Activated T-cell treated with anti-CD3 and anti-CD28 coated beads, Interleukin-2, amount 50 U/mL, for 48 hours (primary cell): ENCODE data around the gene FILIP1.

Experiments
- DNase-seq, 2 experiments: peaks; one replicate each; pipeline ENCODE4 v3.0.0-alpha.2; 2020

The FILIP1 gene

DNA sequence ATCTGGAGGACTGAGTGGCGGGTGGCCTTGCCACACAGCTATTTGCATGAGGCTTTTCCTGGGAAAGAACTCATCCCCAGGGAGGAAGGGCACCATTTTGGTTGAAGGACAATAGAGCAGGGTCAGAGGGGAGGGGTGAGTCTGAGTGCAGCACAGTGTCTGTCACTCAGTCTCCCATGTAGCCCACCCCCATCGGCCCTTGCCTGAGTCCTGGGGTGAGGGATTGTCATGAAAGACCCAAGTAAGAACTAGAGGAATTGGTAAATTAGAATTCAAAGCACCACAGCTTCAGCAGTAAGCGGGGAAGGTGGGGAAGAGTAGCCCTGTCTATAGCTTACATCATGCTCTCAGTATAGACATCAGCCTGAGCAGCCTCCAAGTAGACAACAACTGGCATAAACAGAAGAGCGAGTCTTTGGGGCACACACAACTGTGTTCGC, 118.6 kb downstream of the FILIP1 start:
- DNase-seq = no peak

DNA sequence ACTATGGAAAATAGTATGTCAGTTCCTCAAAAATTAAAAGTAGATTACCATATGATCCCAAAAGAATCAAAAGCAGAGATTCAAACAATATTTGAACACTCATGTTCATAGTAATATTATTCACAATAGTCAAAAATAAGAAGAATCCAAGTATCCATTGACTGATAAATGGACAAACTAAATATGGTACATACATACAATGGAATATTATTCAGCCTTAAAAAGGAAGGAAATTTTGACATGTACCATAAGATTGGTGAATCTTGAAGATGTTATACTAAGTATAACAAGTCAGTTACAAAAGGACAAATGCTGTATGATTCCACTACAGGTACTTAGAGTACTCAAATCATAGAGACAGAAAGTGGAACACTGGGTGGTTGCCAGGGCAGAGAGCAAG, 120.7 kb downstream of the FILIP1 start:
- no peak for DNase-seq

DNA sequence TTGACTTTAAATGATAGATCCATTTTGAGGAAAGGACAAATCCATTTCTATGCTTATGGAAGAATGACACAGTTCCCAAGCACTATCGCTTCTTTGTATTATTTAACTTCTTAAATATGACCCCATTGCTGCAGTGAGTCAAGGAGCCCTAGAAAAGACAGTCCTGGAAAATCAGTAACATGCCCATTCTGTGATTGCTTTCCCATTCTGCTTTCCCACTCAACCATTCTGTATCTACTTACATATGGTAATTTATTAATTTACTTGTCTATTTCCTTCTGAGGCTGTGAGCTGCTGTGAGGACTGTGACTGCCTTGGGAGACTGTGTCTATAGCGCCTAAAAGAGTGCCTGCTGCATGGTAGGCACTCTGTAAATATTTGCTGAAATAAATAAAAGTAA, 123.6 kb downstream of the FILIP1 start:
- no peak for DNase-seq

DNA sequence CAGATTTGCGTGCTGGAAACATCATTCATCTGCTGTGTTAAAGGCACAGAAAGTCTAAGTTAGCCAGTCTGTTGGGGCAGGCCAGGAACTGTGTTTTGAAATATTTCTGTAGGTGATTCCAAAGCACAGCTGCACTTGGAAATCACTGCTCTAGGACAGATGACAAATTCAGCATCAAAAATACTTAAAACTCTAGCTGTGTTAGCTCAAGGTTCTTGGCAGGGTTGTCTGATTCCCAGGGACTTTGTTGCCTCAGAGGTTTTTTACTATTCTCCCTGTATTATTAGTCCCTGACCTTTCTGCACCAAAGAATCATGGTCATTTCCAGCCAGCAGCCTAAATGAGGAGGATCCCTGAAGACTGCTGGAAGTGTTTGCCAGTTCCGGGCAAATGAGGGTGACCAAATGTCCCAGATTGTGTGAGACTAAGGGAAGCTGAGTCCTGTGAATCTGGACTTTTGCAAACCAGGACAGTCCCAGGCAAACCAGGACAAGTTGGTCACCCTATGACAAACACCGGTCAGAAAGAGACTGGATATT, 124.7 kb downstream of the FILIP1 start:
- DNase-seq = no peak

DNA sequence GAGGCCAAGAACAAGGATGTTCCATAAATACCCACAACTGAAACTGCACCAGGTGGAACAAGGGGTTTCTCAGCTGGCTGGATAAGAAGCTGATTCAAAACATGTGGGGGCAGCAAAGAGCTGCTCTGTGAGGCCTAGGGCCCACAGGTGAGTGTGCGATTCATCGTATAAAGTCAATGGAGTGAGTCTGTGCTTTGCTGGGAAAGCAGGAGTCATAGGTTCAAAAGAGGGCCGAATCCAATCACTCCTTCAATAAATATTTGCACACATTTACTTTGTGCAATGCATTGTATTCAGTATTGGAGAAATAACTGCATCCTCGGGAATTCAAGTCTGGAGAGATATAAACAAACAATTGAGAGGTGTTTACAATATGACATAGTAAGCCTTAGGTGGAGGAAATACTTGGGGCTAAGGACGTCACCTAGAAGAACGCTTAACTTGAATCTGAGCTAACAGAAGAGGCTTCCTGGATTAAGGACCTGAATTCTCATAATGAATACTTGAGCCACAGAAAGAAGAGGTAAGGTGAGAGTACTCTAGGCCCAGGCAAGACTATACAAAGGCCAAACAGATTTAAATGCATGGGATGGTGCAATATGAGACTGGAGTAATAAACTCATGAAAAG, 125.3 kb downstream of the FILIP1 start:
- DNase-seq = no peak

DNA sequence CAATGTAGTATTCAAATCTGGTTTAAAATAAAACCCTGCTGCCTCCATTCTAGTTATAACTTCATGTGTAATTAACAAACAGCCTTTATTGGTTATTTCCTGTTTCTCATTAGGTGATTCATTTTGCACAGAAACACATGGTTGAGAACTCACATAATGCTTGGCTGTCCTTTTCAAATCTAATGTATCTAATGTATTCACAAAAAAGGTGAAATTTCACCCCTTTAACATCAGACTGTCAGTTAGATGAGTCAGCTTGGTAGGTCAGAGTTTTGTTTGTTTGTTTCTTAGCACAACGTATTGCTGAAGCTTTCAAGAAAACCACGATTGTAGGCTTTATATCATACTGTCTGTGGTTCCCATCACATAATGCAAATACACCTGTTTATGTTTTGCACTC, 130.3 kb downstream of the FILIP1 start:
- no peak for DNase-seq

DNA sequence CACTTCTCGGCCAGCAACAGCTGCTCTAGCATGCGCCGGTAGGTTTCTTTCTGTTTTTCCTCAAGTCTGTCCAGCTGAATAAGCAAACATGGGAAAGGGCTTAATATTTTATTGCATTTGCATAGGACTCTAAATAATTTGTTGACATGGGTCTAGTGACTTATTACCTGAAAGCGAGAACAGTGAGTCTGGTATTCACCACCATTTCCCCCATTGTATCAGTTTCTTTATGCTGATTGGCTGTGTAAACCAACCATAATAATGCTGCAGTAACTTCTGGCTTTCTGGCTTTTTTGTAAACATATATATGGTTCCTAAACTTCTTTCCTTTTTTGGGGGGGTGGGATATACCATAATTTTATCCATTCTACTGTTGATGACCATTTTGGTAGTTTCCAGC, 140.0 kb downstream of the FILIP1 start:
- no peak for DNase-seq

DNA sequence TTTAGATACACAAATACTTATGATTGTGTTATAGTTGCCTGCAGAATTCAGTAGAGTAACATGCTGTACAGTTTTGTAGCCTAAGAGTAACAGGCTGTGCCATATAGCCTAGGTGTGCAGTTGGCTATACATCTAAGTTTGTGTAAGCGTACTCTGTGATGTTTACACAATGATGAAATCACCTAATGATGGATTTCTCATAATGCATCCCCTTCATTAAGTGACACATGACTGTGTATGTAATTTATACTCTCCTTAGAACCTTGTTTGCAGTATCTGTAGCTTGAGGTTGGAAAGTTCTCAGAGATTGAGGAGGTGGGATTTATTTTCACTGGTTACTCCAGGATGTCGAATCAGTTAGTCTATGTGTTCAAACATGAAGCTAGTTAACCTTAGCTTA, 142.0 kb downstream of the FILIP1 start:
- no peak for DNase-seq

DNA sequence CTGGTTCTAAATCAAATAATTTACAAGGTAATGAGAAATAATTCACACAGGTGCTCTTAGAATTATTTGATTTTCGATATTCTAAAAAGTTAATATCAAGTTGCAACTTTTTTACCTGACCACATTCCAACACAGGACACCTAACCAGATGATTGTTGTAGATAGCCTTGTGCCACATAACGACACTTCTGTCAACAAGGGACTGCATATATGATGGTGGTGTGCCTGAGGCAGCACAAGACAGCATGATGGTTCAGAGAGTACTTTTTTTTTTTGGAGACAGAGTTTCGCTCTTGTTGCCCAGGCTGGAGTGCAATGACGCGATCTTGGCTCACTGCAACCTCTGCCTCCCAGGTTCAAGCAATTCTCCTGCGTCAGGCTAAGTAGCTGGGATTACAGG, 142.8 kb downstream of the FILIP1 start:
- DNase-seq = no peak

DNA sequence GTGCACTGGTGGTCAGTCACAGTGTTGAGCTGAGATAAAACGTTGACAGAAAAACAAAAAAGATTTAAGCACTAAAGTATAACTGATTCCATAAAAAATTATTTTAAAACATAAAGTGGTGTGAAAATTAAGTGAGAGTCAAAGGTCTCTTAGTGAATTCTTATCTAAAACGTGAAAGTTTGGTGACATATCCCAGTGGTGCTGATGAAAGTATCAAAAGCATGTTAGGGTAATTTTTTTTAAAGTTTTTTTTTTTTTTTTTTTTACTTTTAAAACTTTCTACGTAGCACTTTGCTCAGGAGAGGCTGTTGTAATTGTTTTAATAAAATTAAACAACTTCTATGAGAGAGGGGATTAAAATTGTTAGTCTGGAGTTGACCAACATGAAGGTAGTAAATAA, 143.4 kb downstream of the FILIP1 start:
- DNase-seq = no peak

DNA sequence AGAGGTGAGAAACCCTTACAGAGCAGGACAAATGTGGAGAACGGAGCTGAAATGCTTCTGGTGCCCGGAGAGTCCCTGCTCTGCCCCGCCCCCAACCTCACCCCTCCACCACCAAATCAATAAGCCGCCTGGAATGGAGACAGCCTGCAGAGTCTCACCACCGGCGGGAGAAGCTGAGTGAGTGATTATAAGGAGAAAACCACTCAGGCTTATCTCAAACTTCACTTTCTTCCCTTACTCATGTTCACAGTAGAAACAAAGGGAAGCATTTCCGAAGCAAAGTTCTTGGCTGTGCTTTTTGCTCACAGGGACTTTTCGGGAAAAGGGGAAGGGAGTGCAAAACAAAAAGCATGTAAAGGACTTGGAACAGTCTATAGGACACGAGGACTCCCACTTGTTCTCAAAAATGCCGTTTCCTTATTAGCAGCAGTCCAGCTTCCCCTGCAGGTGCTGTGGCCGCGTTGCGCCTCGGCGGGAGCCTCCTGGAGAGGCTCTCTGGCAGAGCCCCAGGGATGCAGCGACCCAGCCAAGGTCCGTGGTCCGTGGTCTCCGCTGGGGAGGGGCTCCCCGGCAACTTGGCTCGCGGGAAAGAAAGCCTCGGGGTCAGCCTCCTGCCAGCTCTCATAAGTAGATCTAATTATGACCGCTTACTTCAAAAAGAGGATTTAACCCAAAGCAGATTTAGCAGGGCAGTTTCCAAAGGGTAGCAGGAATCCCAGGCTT, 144.2 kb downstream of the FILIP1 start:
- DNase-seq = no peak

DNA sequence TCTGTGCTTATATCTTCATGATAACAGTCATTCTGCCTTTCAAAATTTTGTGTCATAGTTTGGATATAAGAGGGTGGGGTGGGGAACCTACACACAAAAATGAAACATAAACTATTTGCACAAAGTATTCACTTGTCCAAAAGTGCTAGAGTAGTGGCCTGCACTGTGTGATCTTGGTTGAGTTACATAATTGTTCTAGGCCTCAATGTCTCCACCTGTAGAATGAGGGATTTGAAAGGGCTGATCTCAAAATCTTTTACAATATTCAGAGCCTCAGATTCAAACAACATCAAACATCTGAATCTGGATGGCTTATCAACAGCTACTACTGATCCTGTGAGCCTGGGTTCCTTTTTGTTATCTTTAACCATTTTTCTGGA, 144.7 kb downstream of the FILIP1 start:
- no peak for DNase-seq

DNA sequence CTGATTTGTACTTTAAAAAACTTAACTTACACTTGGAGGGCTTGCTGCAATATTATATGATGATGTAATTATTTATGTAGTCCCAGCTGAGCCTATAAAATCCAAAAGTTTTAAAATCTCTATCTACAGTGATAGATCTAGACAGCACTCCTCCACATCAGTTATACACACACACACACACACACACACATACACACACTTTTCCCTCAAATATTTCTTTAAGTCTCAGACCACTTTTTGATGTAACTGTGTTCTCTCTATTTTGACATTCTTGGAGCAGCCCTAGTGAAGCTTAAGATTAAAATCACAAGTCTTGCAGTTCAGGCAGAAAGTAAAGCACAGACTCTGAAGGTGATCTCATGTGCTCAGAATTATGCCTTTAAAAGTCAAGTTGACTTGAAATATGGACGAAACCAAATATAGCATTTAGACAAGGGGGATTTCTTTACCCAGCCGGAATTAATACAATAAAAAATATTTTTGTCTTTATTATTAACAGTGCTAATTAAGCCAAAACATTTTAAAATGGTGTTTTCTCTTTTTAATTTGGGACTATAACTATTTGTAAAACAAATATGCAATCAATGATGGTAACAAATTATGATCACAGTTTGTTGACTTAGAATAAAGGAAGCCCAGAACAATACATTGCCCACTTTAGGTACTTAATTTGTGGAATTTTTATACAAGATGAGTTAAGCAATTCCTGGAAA, 145.5 kb downstream of the FILIP1 start:
- no peak for DNase-seq

DNA sequence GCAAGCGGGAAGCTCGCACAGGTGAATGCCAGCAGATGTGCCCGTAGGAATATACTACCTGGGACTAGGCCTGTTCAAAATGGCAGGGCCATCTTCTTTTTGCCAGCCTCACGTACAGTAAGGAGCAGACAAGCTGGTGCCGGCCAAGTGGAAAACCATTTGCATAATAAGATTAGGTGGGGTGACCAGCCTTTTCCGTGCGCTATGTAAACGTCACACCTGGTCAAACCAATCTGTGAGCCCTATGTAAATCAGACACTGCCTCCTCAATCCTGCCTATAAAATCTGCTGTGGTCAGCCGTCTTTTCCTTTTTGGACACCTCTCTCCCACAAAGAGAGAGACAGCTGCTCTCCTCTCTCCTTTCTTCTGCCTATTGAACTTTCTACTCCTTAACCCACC, 148.2 kb downstream of the FILIP1 start:
- no peak for DNase-seq

DNA sequence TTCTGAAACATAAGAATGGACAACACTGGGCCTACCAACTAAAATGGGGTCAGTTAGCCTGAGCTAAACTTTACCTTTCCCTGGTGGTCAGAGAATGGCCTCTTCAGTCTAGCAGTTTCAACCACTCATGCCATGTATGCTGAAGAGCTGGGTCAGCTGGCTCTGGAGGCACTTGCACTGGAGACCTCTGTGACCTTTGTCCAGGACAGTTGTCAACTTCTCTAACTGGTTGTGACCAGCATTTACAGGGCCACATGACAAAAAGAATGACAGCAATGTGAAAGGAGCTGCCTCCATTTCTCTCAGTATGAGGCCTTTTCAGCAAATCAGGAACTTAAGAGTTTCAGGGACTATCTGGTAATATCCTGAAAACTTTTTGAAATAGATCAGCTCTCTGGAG, 149.1 kb downstream of the FILIP1 start:
- DNase-seq = no peak

DNA sequence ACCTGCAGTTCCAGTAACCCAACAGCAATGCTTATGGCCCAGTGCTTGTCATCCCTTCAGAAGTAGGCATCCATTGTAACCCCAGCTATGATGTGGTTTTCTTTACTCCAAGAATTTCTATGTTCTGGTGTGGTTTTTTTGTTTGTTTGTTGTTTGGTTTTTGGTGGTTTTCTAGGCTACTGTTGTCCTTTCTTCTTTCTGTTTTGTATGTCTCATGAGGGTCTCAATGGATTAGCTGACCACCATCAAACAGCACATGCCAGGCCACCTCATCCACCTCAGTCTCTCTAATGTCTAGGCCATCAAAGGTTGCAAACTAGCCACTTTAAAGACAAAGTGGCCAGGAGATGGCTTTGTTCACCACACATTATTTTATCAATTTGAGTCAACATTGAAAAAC, 149.6 kb downstream of the FILIP1 start:
- DNase-seq = no peak

DNA sequence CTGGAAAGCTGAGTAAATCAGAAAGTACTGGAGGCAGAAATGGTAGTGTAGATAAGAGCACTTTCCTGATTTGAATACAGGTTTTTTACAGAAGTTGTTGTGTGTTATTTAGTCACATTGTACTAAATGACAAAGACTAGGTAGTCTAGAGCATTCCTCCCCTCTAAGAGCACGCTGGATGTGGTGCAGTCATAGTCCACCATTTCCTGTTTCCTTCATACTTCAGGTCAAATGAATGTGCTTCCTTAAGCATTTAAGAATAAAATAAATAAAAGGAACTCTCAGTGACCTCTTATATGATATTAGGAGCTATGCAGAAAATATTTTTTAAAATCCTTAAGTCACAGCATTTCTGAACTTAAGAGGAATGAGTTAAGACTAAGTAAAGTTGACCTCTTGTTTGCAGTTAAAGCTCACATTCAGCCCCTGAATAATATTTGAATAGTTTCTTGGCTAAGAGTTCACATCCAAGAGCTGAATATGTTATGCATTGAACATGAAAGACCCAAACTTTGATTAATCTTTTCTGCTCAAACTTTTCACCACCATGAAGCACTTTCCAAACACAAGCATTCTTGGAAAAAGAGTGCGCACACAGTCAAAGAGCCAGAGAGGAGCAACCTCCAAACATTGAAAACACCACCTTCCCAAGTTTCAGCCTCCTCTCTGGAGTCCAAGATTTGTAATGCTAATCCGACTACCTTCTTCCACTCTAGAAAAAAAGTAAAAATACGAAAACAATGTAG, 155.6 kb downstream of the FILIP1 start:
- no peak for DNase-seq

DNA sequence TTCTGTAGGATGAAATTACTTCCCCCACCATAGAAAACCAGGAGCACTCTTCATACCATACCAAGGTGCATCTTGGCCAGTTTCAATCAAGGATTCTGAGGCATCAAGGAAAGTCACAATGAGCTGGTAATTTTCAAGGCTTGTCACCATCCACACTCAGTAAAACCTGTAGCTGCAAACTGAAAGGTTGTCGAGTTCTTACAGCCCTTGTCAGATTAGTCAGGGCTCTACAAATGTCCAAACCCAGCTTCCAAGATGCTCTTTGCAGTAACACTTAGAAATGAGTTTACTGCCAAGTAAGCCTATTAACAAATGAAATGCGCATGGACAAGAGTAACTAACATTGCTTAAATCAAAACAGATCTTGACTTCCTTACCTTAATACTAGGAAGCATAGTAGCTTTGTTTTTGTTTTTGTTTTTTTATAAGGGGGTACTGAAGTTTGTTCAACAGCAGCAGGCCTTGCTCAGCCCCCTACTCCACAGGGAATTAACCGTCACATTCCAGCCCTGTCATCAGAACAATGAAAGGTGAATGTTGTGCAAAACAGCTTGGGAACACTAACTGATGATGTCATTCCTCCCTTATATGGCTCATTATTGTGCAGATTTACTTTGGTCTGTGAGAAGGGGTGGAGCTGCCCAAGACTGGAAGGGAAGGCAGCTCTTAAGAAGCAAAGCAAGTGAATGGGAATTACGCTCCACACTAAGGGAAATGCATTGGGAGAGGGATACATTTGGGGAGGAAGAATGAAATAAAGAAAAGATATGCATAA, 159.1 kb downstream of the FILIP1 start:
- DNase-seq = no peak

DNA sequence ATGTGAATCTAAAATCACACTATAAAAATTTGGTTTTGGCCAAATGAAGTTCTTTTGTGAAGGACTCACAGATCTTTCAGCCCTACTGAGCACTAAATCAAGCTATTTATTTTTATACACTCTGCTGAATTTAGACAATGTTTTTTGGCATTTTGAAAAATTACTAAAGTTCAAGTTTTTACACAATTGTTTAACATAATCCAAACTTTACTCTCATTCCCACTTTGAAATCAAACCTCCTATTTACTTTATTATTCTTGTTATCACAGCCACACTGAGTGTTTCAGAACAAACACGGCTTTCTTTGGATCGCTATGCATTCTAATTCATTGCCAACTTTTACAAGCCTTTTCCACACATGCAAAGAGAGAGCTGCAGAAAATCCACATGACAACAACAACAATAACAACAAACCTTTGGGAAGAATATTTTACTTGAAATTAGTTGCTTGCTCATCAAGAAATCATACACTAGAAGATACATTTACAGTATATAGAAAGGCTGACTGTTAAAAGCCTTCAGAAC, 159.9 kb downstream of the FILIP1 start:
- no peak for DNase-seq

DNA sequence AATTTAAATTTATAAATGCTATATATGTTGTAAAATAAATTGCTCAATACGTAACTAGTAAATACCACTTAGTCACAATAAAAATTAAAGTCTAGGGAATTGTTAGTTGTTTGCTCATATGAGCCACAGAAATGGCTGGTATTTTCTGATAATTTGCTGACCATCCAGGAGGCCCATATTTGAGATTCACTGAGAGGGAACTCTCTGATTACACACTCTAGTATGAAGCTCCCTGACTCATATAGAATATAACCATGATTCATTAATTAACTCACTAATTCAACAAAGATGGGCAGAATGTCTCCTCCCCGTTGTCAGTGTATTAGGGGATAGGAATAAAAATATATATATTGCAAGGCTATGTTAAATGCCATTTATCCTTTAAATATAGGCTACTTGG, 162.4 kb downstream of the FILIP1 start:
- no peak for DNase-seq

DNA sequence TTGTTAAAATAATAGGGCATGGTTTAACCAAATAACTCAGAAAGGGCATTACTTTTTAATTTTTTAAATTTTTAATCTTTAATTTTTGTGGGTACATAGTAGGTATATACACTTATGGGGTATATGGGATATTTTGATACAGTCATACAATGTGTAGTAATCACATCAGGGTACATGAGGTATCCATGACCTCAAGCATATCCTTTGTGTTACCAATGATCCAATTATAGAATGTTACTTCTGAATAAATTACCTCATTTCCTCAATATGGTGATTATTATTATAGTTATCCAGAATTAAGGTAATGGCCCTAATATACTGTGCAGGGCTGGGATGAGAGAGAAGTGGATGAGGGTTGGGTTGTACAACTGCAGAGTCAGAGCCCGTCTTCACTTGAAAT, 163.9 kb downstream of the FILIP1 start:
- DNase-seq = no peak

DNA sequence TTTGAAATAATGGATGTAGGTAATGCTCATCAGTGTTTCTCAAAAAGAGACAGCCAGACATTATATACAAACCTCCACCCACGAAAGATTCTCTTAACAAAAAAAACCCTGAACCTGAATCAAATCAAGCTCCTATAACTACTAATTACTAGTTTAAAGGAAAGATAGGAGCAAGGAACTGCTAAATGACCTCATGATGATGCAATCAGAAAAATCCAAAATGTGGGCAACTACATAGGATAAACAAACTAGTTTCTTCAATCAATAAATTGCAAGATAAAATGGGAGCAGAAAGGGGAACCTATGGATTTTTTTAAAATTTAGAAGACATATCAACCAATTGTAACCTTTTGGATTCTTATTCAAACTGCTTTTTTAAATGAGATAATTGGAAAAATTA, 165.8 kb downstream of the FILIP1 start:
- DNase-seq = no peak
